H1 (cell line): ENCODE measurements around the gene HOXA13. TPM values are rescaled to one million over a fixed set of nuclear protein-coding genes. Genes with fewer than 3 reads are reported as not detected.
A peak's percentile ranks its signal among the peaks of the same experiment; 100 is the strongest.

Source experiments
- CTCF ChIA-PET: fragments of 300-600 bp; sonication (Branson Sonifier 250); formaldehyde crosslinking; loops from one replicate; lab custom pipeline; 2021; ENCODE audit not compliant: partially characterized antibody; lab: Charles Lee
- POLR2A ChIA-PET: fragments of 300-600 bp; sonication (Branson Sonifier 250); formaldehyde crosslinking; loops from one replicate; lab custom pipeline; 2021; ENCODE audit warnings: inconsistent platforms; ENCODE audit not compliant: partially characterized antibody; lab: Charles Lee
- DNase-seq, 2 experiments: peaks; one replicate each; pipeline versions ENCODE4 v3.0.0 to v3.0.0-alpha.2; 2010 to 2022; ENCODE audit warnings: low spot score in 2 of 2, low read depth in 1 of 2, mixed read lengths in 1 of 2
- FAIRE-seq: peaks from 2 replicates; lab custom pipeline; 2011; peaks lifted over from hg19 to GRCh38; lab: Jason Lieb, UNC
- H2AFZ ChIP-seq: 2 replicates; pipeline ENCODE4 v1.8.1; 2012; ENCODE audit warnings: low read length, inconsistent platforms
- H2AK5ac ChIP-seq: 2 replicates; pipeline ENCODE4 v1.6.1; 2013; ENCODE audit warnings: low read depth, low read length
- H2BK120ac ChIP-seq: replicated peaks from 2 replicates; pipeline ENCODE3; 2013; ENCODE audit warnings: low read depth, low read length, inconsistent platforms
- H2BK12ac ChIP-seq: 2 replicates; pipeline ENCODE4 v1.6.1; 2013; ENCODE audit warnings: low read depth, low read length
- H2BK15ac ChIP-seq: 2 replicates; pipeline ENCODE4 v1.6.1; 2013; ENCODE audit warnings: low read length
- H2BK20ac ChIP-seq: 2 replicates; pipeline ENCODE4 v1.6.1; 2013; ENCODE audit warnings: low read length
- H2BK5ac ChIP-seq: 2 replicates; pipeline ENCODE4 v1.6.1; 2013; ENCODE audit warnings: low read depth, low read length
- H3K14ac ChIP-seq: 2 replicates; pipeline ENCODE4 v1.6.1; 2013; ENCODE audit warnings: inconsistent platforms; ENCODE audit not compliant: insufficient read length
- H3K18ac ChIP-seq: 2 replicates; pipeline ENCODE4 v1.6.1; 2013; ENCODE audit warnings: low read length; ENCODE audit errors: extremely low read depth
- H3K23ac ChIP-seq: 2 replicates; pipeline ENCODE4 v1.6.1; 2013; ENCODE audit warnings: inconsistent platforms; ENCODE audit not compliant: insufficient read length
- H3K23me2 ChIP-seq: 2 replicates; pipeline ENCODE4 v1.6.1; 2013; ENCODE audit warnings: low read depth, low read length
- H3K27ac ChIP-seq: 2 replicates; pipeline ENCODE4 v1.6.1; 2011; ENCODE audit warnings: low read depth, low read length, inconsistent platforms
- H3K27me3 ChIP-seq, 4 experiments: replicated peaks in 1 of 4; 1 replicate in 1 of 4; 2 replicates in 3 of 4; pipeline versions ENCODE4 v1.6.1 to v1.8.1; 2011 to 2013; ENCODE audit warnings: low read length in 3 of 4, mild to moderate bottlenecking in 3 of 4, inconsistent platforms in 2 of 4, mixed read lengths in 2 of 4, moderate library complexity in 1 of 4; ENCODE audit not compliant: control insufficient read depth in 3 of 4, insufficient read depth in 3 of 4; ENCODE audit errors: extremely low read depth in 1 of 4
- H3K36me3 ChIP-seq, 4 experiments: 2 replicates each; pipeline versions ENCODE4 v1.6.1 to v1.8.1; 2011 to 2013; ENCODE audit warnings: mild to moderate bottlenecking in 4 of 4, low read length in 3 of 4, moderate library complexity in 2 of 4, control low read depth in 1 of 4, inconsistent platforms in 1 of 4; ENCODE audit not compliant: insufficient read depth in 4 of 4, control insufficient read depth in 2 of 4
- H3K4ac ChIP-seq: replicated peaks from 2 replicates; pipeline ENCODE3; 2013; ENCODE audit warnings: low read length, low read depth, mixed read lengths, inconsistent platforms; ENCODE audit not compliant: insufficient read length
- H3K4me1 ChIP-seq, 4 experiments: replicated peaks in 1 of 4; 1 replicate in 1 of 4; 2 replicates in 3 of 4; pipeline versions ENCODE4 v1.6.1 to v1.8.1; 2011 to 2013; ENCODE audit warnings: low read length in 3 of 4, inconsistent platforms in 2 of 4, mixed read lengths in 1 of 4; ENCODE audit not compliant: insufficient read depth in 4 of 4, control insufficient read depth in 3 of 4
- H3K4me2 ChIP-seq, 2 experiments: 2 replicates each; pipeline versions ENCODE4 v1.6.1 to v1.8.1; 2011 to 2013; ENCODE audit warnings: low read depth in 2 of 2, low read length in 2 of 2, control low read depth in 1 of 2, inconsistent platforms in 1 of 2, mild to moderate bottlenecking in 1 of 2; ENCODE audit not compliant: insufficient read depth in 1 of 2
- H3K4me3 ChIP-seq, 4 experiments: fragments of 200-600, 300-600 bp in 1 of 4; sonication (generic), shearing (Covaris generic), sonication (Bioruptor Twin) in 1 of 4; 2 replicates each; pipeline versions ENCODE4 v1.5.1 to v1.8.1; 2011 to 2016; ENCODE audit warnings: low read length in 4 of 4, low read depth in 3 of 4, control low read depth in 2 of 4, inconsistent platforms in 2 of 4, mild to moderate bottlenecking in 2 of 4, mixed read lengths in 1 of 4, moderate library complexity in 1 of 4; ENCODE audit not compliant: insufficient read depth in 2 of 4; ENCODE audit errors: extremely low read depth in 1 of 4
- H3K56ac ChIP-seq: replicated peaks from 2 replicates; pipeline ENCODE3; 2013; ENCODE audit warnings: low read depth, mild to moderate bottlenecking, mixed read lengths, low read length, inconsistent platforms; ENCODE audit not compliant: insufficient read length
- H3K79me1 ChIP-seq: 2 replicates; pipeline ENCODE4 v1.6.1; 2013; ENCODE audit warnings: low read depth, low read length, control low read depth
- H3K79me2 ChIP-seq, 2 experiments: 2 replicates each; pipeline versions ENCODE4 v1.6.1 to v1.8.1; 2012 to 2013; ENCODE audit warnings: low read length in 2 of 2, mild to moderate bottlenecking in 2 of 2, inconsistent platforms in 1 of 2; ENCODE audit not compliant: insufficient read depth in 2 of 2, control insufficient read depth in 1 of 2
- H3K9ac ChIP-seq, 4 experiments: replicated peaks in 1 of 4; 1 replicate in 1 of 4; 2 replicates in 3 of 4; pipeline versions ENCODE4 v1.6.1 to v1.8.1; 2011 to 2013; ENCODE audit warnings: low read depth in 3 of 4, low read length in 3 of 4, control low read depth in 2 of 4, mild to moderate bottlenecking in 2 of 4, moderate library complexity in 2 of 4, inconsistent platforms in 1 of 4; ENCODE audit errors: extremely low read depth in 1 of 4
- H3K9me3 ChIP-seq, 2 experiments: 2 replicates each; pipeline versions ENCODE4 v1.6.1 to v1.8.1; 2012 to 2013; ENCODE audit warnings: mild to moderate bottlenecking in 2 of 2, moderate library complexity in 2 of 2, control low read depth in 1 of 2, inconsistent platforms in 1 of 2, low read depth in 1 of 2, low read length in 1 of 2, mixed read lengths in 1 of 2; ENCODE audit not compliant: insufficient read depth in 2 of 2
- H4K20me1 ChIP-seq, 2 experiments: replicated peaks in 1 of 2; 2 replicates each; pipeline versions ENCODE3 to v1.8.1; 2011 to 2013; ENCODE audit warnings: inconsistent platforms in 2 of 2, low read length in 2 of 2, mild to moderate bottlenecking in 1 of 2; ENCODE audit not compliant: insufficient read depth in 2 of 2, control insufficient read depth in 1 of 2
- H4K5ac ChIP-seq: 2 replicates; pipeline ENCODE4 v1.6.1; 2013; ENCODE audit warnings: low read length, low read depth, mixed read lengths, inconsistent platforms; ENCODE audit not compliant: insufficient read length
- H4K8ac ChIP-seq: 2 replicates; pipeline ENCODE4 v1.8.0; 2013; ENCODE audit warnings: mild to moderate bottlenecking, moderate library complexity, low read length, inconsistent platforms; ENCODE audit not compliant: insufficient read depth; ENCODE audit errors: extremely low read depth
- H4K91ac ChIP-seq: replicated peaks from 2 replicates; pipeline ENCODE3; 2013; ENCODE audit warnings: low read length, mixed read lengths, inconsistent platforms; ENCODE audit not compliant: insufficient read length
- BCL11A ChIP-seq, 2 experiments: IDR thresholded peaks; one replicate each; pipeline ENCODE4 v1.6.1; 2011; ENCODE audit warnings: low read depth in 2 of 2, low read length in 2 of 2, mild to moderate bottlenecking in 2 of 2
- CTCF ChIP-seq, 3 experiments: IDR thresholded peaks; 1 replicate in 2 of 3; 2 replicates in 1 of 3; pipeline versions ENCODE4 v1.5.1 to v1.6.1; 2011; ENCODE audit warnings: low read length in 3 of 3, mild to moderate bottlenecking in 3 of 3, inconsistent platforms in 2 of 3, low read depth in 1 of 3, moderate library complexity in 1 of 3; ENCODE audit not compliant: insufficient read depth in 1 of 3; ENCODE audit errors: control extremely low read depth in 1 of 3
- EZH2 ChIP-seq: fragments of 200-600 bp; sonication (generic); IDR thresholded peaks from 2 replicates; pipeline ENCODE4 v1.7.1; 2012; ENCODE audit warnings: low read depth, mild to moderate bottlenecking, moderate library complexity, low read length, inconsistent platforms; ENCODE audit not compliant: severe bottlenecking
- NANOG ChIP-seq: IDR thresholded peaks from 2 replicates; pipeline ENCODE4 v1.6.1; 2011; ENCODE audit warnings: low read length, low read depth, mild to moderate bottlenecking, inconsistent platforms; ENCODE audit not compliant: insufficient read depth, poor library complexity, severe bottlenecking
- RNF2 ChIP-seq: fragments of 200-900, 300-1000 bp; sonication (generic); IDR thresholded peaks from 2 replicates; pipeline ENCODE4 v1.7.1; 2016; ENCODE audit warnings: borderline replicate concordance, low read depth, mild to moderate bottlenecking, antibody characterized with exemption, low read length; ENCODE audit not compliant: poor library complexity, severe bottlenecking; ENCODE audit errors: missing control alignments
- SP4 ChIP-seq: IDR thresholded peaks from 2 replicates; pipeline ENCODE4 v1.6.1; 2012; ENCODE audit warnings: low read length, inconsistent platforms
- SRF ChIP-seq: IDR thresholded peaks from 2 replicates; pipeline ENCODE4 v1.6.1; 2011; ENCODE audit warnings: mild to moderate bottlenecking, low read depth, low read length, moderate library complexity
- YY1 ChIP-seq: IDR thresholded peaks from 2 replicates; pipeline ENCODE4 v1.6.1; 2011; ENCODE audit warnings: low read depth, mild to moderate bottlenecking, low read length
- WGBS, 2 experiments: shearing (Covaris generic) in 1 of 2; methylation state at CpG; one replicate each; pipeline versions ENCODE4 v1.1.6 to v1.1.7; 2013 to 2015; ENCODE audit warnings: low lambda C conversion rate in 2 of 2, mixed read lengths in 2 of 2, inconsistent platforms in 1 of 2, low coverage in 1 of 2, missing lambda C conversion rate in 1 of 2; ENCODE audit not compliant: insufficient replicate concordance in 2 of 2, insufficient coverage in 1 of 2, insufficient read length in 1 of 2; ENCODE audit errors: extremely low coverage in 1 of 2, missing lambda C conversion rate in 1 of 2; 5-methylcytosine and 5-hydroxymethylcytosine counted together
- polyA plus RNA-seq, 7 experiments: library from polyadenylated mRNA; depleted of rRNA in 3 of 7; stranded (reverse) in 5 of 7; unstranded in 2 of 7; fragments of >200 nt in 5 of 7; fragments of 200-250 nt in 2 of 7; gene quantifications; 1 replicate in 5 of 7; 2 replicates in 1 of 7; 4 replicates in 1 of 7; pipeline versions ENCODE4 v1.2.1 to v1.2.3, GENCODE V29; 2011 to 2013; ENCODE audit warnings: missing spikeins in 2 of 7, mixed read lengths in 2 of 7
- total RNA-seq: library from RNA; stranded (reverse); fragmentation: NEBNext Ultra II Directional; extraction: Animal tissue kit (Norgen Biotek cat#: 25700); gene quantifications from 2 replicates; pipeline ENCODE4 v1.2.1, GENCODE V29; 2021

Gene HOXA13
- total and polyA plus RNA-seq, 2 of the 8 experiments (the other 6 are each of a cell fraction or from before 2014, with no cell fraction given), result not detected

GRCh38 chr7:27198138-27198841 lies 1.6 kb downstream of the HOXA13 start:
- no peak overlapping the region for H2BK20ac ChIP-seq
- no peak overlapping the region; a peak in 1 of 4 replicates for H3K4me2 ChIP-seq
- H4K5ac ChIP-seq, result no peak overlapping the region
- H4K8ac ChIP-seq, result no peak overlapping the region
- peaks cover 30 to 41% of the 10 kb centered on the region in 2 experiments for H4K20me1 ChIP-seq
- no peaks in the 10 kb centered on the region; a peak in 1 of 4 replicates for H3K9me3 ChIP-seq
- H2BK120ac ChIP-seq, result no peak overlapping the region
- H3K23me2 ChIP-seq, result no peaks in the 10 kb centered on the region; the same call in 1 of the 2 replicates
- H3K4me3 ChIP-seq, result no peak overlapping the region
- H3K79me1 ChIP-seq, result no peaks in the 10 kb centered on the region; the same call in 1 of the 2 replicates
- no peak overlapping the region for H3K27ac ChIP-seq
- no peak overlapping the region for H3K18ac ChIP-seq
- H3K27me3 ChIP-seq, result peaks cover 83 to 100% (median 95%) of the 10 kb centered on the region in 4 experiments
- H2BK12ac ChIP-seq, result no peak overlapping the region
- POLR2A ChIA-PET, result interaction anchor here (1.0 kb wide), 1 partner anchor 11 kb away, joined by 3 read pairs; no protein-coding TSS in a partner anchor
- CTCF ChIA-PET, result interaction anchor here (0.7 to 3.9 kb wide), 11 partner anchors 8 to 882 kb away, joined by 3 to 23 read pairs (median 4); no protein-coding TSS in a partner anchor
- H3K36me3 ChIP-seq, result peaks cover 0 to 11% (median 0%) of the 10 kb centered on the region in 4 experiments; a peak in 1 of 8 replicates
- H2BK5ac ChIP-seq, result no peak overlapping the region
- no peaks in the 10 kb centered on the region for H3K79me2 ChIP-seq
- no peak overlapping the region for H2AFZ ChIP-seq
- FAIRE-seq (no peak), DNase-seq (peak in 1 of 2 experiments; percentile 52)
- no peak overlapping the region for H4K91ac ChIP-seq
- no peak overlapping the region for H3K4ac ChIP-seq
- 22% methylated on average over 29 of the region's 29 CpGs; no CpG with 5 or more reads in 1 of the 2 experiments for WGBS, 2 experiments
- TF ChIP-seq YY1, result no peak
- TF ChIP-seq SP4, result no peak
- TF ChIP-seq RNF2, result peak; percentile 84
- no peak for TF ChIP-seq BCL11A (IDR thresholded peaks at IDR 0.05; ENCODE audit: low read depth in 2 of 2, low read length in 2 of 2)
- TF ChIP-seq NANOG, result no peak
- TF ChIP-seq CTCF (IDR thresholded peaks at IDR 0.05; ENCODE audit: control extremely low read depth in 1 of 3, insufficient read depth in 1 of 3, low read depth in 1 of 3, low read length in 3 of 3), result no peak
- TF ChIP-seq SRF, result no peak
- TF ChIP-seq EZH2, result peak; percentile 97
- H3K9ac ChIP-seq, result no peak overlapping the region
- no peak overlapping the region for H3K56ac ChIP-seq
- no peak overlapping the region for H3K14ac ChIP-seq
- no peak overlapping the region; the same call in 1 of the 2 replicates for H2AK5ac ChIP-seq
- H3K23ac ChIP-seq, result no peak overlapping the region
- H3K4me1 ChIP-seq, result peaks cover 0 to 8% (median 2%) of the 10 kb centered on the region in 4 experiments; a peak in 5 of 7 replicates
- H2BK15ac ChIP-seq, result 0 out of 2 replicates have a peak overlapping the region, but pooled peaks have one; percentile 14
